ENCODE measurements around the gene DHX15.

DNA sequence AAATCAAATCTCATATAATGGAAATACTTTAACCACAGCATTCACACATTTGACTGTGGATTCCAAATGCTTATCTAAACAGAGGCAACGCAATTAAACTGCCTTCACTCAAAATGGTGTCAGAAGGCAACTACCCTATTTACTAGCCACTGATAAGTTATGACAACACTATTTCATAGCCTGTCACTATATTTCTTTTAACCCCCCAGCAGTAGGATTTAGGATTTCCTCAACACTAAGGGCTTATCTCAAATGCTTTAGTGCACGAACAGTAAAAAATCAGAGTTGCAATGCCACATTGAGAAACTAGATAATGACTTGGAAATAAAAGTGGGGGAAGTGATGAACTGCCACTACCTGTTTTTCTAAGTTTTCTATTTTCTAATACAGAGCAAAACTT lies 66.7 kb downstream of the DHX15 start:
- TF ChIP-seq, protein P1, sequence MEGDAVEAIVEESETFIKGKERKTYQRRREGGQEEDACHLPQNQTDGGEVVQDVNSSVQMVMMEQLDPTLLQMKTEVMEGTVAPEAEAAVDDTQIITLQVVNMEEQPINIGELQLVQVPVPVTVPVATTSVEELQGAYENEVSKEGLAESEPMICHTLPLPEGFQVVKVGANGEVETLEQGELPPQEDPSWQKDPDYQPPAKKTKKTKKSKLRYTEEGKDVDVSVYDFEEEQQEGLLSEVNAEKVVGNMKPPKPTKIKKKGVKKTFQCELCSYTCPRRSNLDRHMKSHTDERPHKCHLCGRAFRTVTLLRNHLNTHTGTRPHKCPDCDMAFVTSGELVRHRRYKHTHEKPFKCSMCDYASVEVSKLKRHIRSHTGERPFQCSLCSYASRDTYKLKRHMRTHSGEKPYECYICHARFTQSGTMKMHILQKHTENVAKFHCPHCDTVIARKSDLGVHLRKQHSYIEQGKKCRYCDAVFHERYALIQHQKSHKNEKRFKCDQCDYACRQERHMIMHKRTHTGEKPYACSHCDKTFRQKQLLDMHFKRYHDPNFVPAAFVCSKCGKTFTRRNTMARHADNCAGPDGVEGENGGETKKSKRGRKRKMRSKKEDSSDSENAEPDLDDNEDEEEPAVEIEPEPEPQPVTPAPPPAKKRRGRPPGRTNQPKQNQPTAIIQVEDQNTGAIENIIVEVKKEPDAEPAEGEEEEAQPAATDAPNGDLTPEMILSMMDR (IDR thresholded peaks at IDR 0.05; ENCODE audit: low read length): no peak
- TF ChIP-seq EZH2 (IDR thresholded peaks at IDR 0.05; ENCODE audit: borderline replicate concordance, low read length): no peak

Measured in OCI-LY1 (cell line).